ENCODE data around the gene CHRNA5.
"Not testable (repeated sequence)": the region's sequence is repeated elsewhere in the genome, so short reads cannot be mapped to it uniquely, and the experiment has no call there.

CHRNA5 gene

GRCh38 chr15:78565951-78566774 lies 843 bp downstream of the CHRNA5 start:
- no peak for DNase-seq (ENCODE audit: low read depth in 1 of 2, low spot score in 1 of 2)

GRCh38 chr15:78567531-78567930 lies 2.2 kb downstream of the CHRNA5 start:
- DNase-seq (ENCODE audit: low read depth in 1 of 2, low spot score in 1 of 2), result no peak

GRCh38 chr15:78570710-78571109 lies 5.4 kb downstream of the CHRNA5 start:
- no peak for DNase-seq (ENCODE audit: low read depth in 1 of 2, low spot score in 1 of 2)

- no peak for DNase-seq (ENCODE audit: low read depth in 1 of 2, low spot score in 1 of 2)
These were observed 6.1 kb downstream of the CHRNA5 start for GRCh38 chr15:78571382-78571781.

GRCh38 chr15:78573416-78573815 lies 8.1 kb downstream of the CHRNA5 start:
- DNase-seq (ENCODE audit: low read depth in 1 of 2, low spot score in 1 of 2), result no peak

GRCh38 chr15:78574944-78575343 lies 9.6 kb downstream of the CHRNA5 start:
- no peak for DNase-seq (ENCODE audit: low read depth in 1 of 2, low spot score in 1 of 2)

- no peak for DNase-seq (ENCODE audit: low read depth in 1 of 2, low spot score in 1 of 2)
These were observed 32.3 kb downstream of the CHRNA5 start for GRCh38 chr15:78597583-78597982.

- DNase-seq (ENCODE audit: low read depth in 1 of 2, low spot score in 1 of 2), result no peak
These were observed 33.0 kb downstream of the CHRNA5 start for GRCh38 chr15:78598348-78598747.

- DNase-seq (ENCODE audit: low read depth in 1 of 2, low spot score in 1 of 2), result no peak
These were observed 33.9 kb downstream of the CHRNA5 start for GRCh38 chr15:78599189-78599588.

GRCh38 chr15:78603467-78603866 lies 38.1 kb downstream of the CHRNA5 start:
- no peak for DNase-seq (ENCODE audit: low read depth in 1 of 2, low spot score in 1 of 2)

- no peak for DNase-seq (ENCODE audit: low read depth in 1 of 2, low spot score in 1 of 2)
These were observed 39.1 kb downstream of the CHRNA5 start for GRCh38 chr15:78604420-78604819.

- DNase-seq (ENCODE audit: low read depth in 1 of 2, low spot score in 1 of 2), result no peak
These were observed 39.9 kb downstream of the CHRNA5 start for GRCh38 chr15:78605201-78605600.

GRCh38 chr15:78605680-78606079 lies 40.4 kb downstream of the CHRNA5 start:
- DNase-seq (ENCODE audit: low read depth in 1 of 2, low spot score in 1 of 2), result no peak

- not testable (repeated sequence) for DNase-seq (ENCODE audit: low read depth in 1 of 2, low spot score in 1 of 2)
These were observed 44.2 kb downstream of the CHRNA5 start for GRCh38 chr15:78609551-78609950.

GRCh38 chr15:78614021-78614420 lies 48.7 kb downstream of the CHRNA5 start:
- DNase-seq (ENCODE audit: low read depth in 1 of 2, low spot score in 1 of 2), result no peak

GRCh38 chr15:78615151-78615589 lies 49.9 kb downstream of the CHRNA5 start:
- DNase-seq (ENCODE audit: low read depth in 1 of 2, low spot score in 1 of 2), result no peak

- no peak for DNase-seq (ENCODE audit: low read depth in 1 of 2, low spot score in 1 of 2)
These were observed 51.2 kb downstream of the CHRNA5 start for GRCh38 chr15:78616506-78616905.

- no peak for DNase-seq (ENCODE audit: low read depth in 1 of 2, low spot score in 1 of 2)
These were observed 51.8 kb downstream of the CHRNA5 start for GRCh38 chr15:78617076-78617475.

GRCh38 chr15:78617516-78617915 lies 52.2 kb downstream of the CHRNA5 start:
- DNase-seq (ENCODE audit: low read depth in 1 of 2, low spot score in 1 of 2), result no peak

GRCh38 chr15:78618064-78618463 lies 52.7 kb downstream of the CHRNA5 start:
- no peak for DNase-seq (ENCODE audit: low read depth in 1 of 2, low spot score in 1 of 2)

GRCh38 chr15:78618490-78618934 lies 53.2 kb downstream of the CHRNA5 start:
- peak; percentile 48 to 54 for DNase-seq (ENCODE audit: low read depth in 1 of 2, low spot score in 1 of 2)

- no peak for DNase-seq (ENCODE audit: low read depth in 1 of 2, low spot score in 1 of 2)
These were observed 54.0 kb downstream of the CHRNA5 start for GRCh38 chr15:78619022-78619950.
